ENCODE data around the gene INSM1.

INSM1 gene

GRCh38 chr20:20322912-20323311, 45.0 kb upstream of the INSM1 start:
- Histone ChIP-seq H2AK5ac (ENCODE audit: low read length) (no peak overlapping the region), H3K4ac (ENCODE audit: low read depth, low read length) (no peak overlapping the region), H3K14ac (ENCODE audit: low read length) (no peak overlapping the region), H3K18ac (ENCODE audit: low read length) (no peak overlapping the region), H4K12ac (ENCODE audit: low read depth, low read length) (no peak overlapping the region), H2BK5ac (ENCODE audit: low read depth, low read length, poor library complexity) (no peak overlapping the region), H3K27ac (ENCODE audit: low read depth, low read length) (no peak overlapping the region), H2BK12ac (ENCODE audit: low read length) (no peak overlapping the region), H3K9me3 (ENCODE audit: insufficient read depth, low read depth, low read length) (no peaks in the 10 kb centered on the region), H3K4me1 (ENCODE audit: control insufficient read depth in 1 of 2, insufficient read depth in 2 of 2, low read length in 2 of 2) (no peaks in the 10 kb centered on the region), H4K8ac (ENCODE audit: low read depth, low read length) (no peak overlapping the region), H3K79me1 (ENCODE audit: low read length) (no peaks in the 10 kb centered on the region), H2AFZ (ENCODE audit: insufficient read depth, low read length, poor library complexity) (no peak overlapping the region), H3K23ac (ENCODE audit: low read length) (no peak overlapping the region), H3K4me2 (ENCODE audit: low read length) (no peak overlapping the region), H3K9ac (ENCODE audit: low read length) (no peak overlapping the region), H2BK120ac (ENCODE audit: insufficient read depth, low read length, poor library complexity) (no peak overlapping the region), H3K27me3 (ENCODE audit: insufficient read depth, low read length) (no peaks in the 10 kb centered on the region), H3K79me2 (ENCODE audit: control insufficient read depth, insufficient read depth, low read length, poor library complexity) (no peaks in the 10 kb centered on the region), H3K4me3 (ENCODE audit: low read depth, low read length) (no peak overlapping the region), H3K36me3 (ENCODE audit: control insufficient read depth in 1 of 2, insufficient read depth in 2 of 2, low read length in 2 of 2) (no peaks in the 10 kb centered on the region), H4K91ac (ENCODE audit: low read depth, low read length) (no peak overlapping the region)
- no peak for DNase-seq
- no CpG with 5 or more reads among the region's 6 CpGs for WGBS (ENCODE audit: extremely low coverage, insufficient coverage, insufficient read length)

- Histone ChIP-seq H3K4ac (ENCODE audit: low read depth, low read length) (no peak overlapping the region), H3K14ac (ENCODE audit: low read length) (no peak overlapping the region), H2BK5ac (ENCODE audit: low read depth, low read length, poor library complexity) (no peak overlapping the region), H3K79me2 (ENCODE audit: control insufficient read depth, insufficient read depth, low read length, poor library complexity) (no peaks in the 10 kb centered on the region), H3K27me3 (ENCODE audit: insufficient read depth, low read length) (no peaks in the 10 kb centered on the region), H2AFZ (ENCODE audit: insufficient read depth, low read length, poor library complexity) (no peak overlapping the region), H2BK12ac (ENCODE audit: low read length) (no peak overlapping the region), H3K36me3 (ENCODE audit: control insufficient read depth in 1 of 2, insufficient read depth in 2 of 2, low read length in 2 of 2) (no peaks in the 10 kb centered on the region), H3K79me1 (ENCODE audit: low read length) (no peaks in the 10 kb centered on the region), H2AK5ac (ENCODE audit: low read length) (no peak overlapping the region), H3K27ac (ENCODE audit: low read depth, low read length) (no peak overlapping the region), H3K18ac (ENCODE audit: low read length) (no peak overlapping the region), H3K4me3 (ENCODE audit: low read depth, low read length) (no peak overlapping the region), H4K12ac (ENCODE audit: low read depth, low read length) (no peak overlapping the region), H3K4me1 (ENCODE audit: control insufficient read depth in 1 of 2, insufficient read depth in 2 of 2, low read length in 2 of 2) (no peaks in the 10 kb centered on the region), H4K91ac (ENCODE audit: low read depth, low read length) (no peak overlapping the region), H3K9ac (ENCODE audit: low read length) (no peak overlapping the region), H2BK120ac (ENCODE audit: insufficient read depth, low read length, poor library complexity) (no peak overlapping the region), H3K9me3 (ENCODE audit: insufficient read depth, low read depth, low read length) (no peaks in the 10 kb centered on the region), H3K23ac (ENCODE audit: low read length) (no peak overlapping the region), H4K8ac (ENCODE audit: low read depth, low read length) (no peak overlapping the region), H3K4me2 (ENCODE audit: low read length) (no peak overlapping the region)
- DNase-seq = no peak
- WGBS (ENCODE audit: extremely low coverage, insufficient coverage, insufficient read length) = no CpG with 5 or more reads among the region's 6 CpGs
Observed at GRCh38 chr20:20327746-20328145, 40.2 kb upstream of the INSM1 start.

GRCh38 chr20:20329564-20329963, 38.3 kb upstream of the INSM1 start:
- Histone ChIP-seq H3K79me2 (ENCODE audit: control insufficient read depth, insufficient read depth, low read length, poor library complexity) (no peaks in the 10 kb centered on the region), H2BK5ac (ENCODE audit: low read depth, low read length, poor library complexity) (no peak overlapping the region), H3K14ac (ENCODE audit: low read length) (no peak overlapping the region), H3K9ac (ENCODE audit: low read length) (no peak overlapping the region), H3K9me3 (ENCODE audit: insufficient read depth, low read depth, low read length) (no peaks in the 10 kb centered on the region), H3K18ac (ENCODE audit: low read length) (no peak overlapping the region), H3K79me1 (ENCODE audit: low read length) (no peaks in the 10 kb centered on the region), H3K23ac (ENCODE audit: low read length) (no peak overlapping the region), H4K91ac (ENCODE audit: low read depth, low read length) (no peak overlapping the region), H2BK120ac (ENCODE audit: insufficient read depth, low read length, poor library complexity) (no peak overlapping the region), H2BK12ac (ENCODE audit: low read length) (no peak overlapping the region), H3K4me2 (ENCODE audit: low read length) (no peak overlapping the region), H3K4ac (ENCODE audit: low read depth, low read length) (no peak overlapping the region), H4K8ac (ENCODE audit: low read depth, low read length) (no peak overlapping the region), H2AFZ (ENCODE audit: insufficient read depth, low read length, poor library complexity) (no peak overlapping the region), H3K36me3 (ENCODE audit: control insufficient read depth in 1 of 2, insufficient read depth in 2 of 2, low read length in 2 of 2) (no peaks in the 10 kb centered on the region), H2AK5ac (ENCODE audit: low read length) (no peak overlapping the region), H3K27me3 (ENCODE audit: insufficient read depth, low read length) (no peaks in the 10 kb centered on the region), H4K12ac (ENCODE audit: low read depth, low read length) (no peak overlapping the region), H3K4me3 (ENCODE audit: low read depth, low read length) (no peak overlapping the region), H3K4me1 (ENCODE audit: control insufficient read depth in 1 of 2, insufficient read depth in 2 of 2, low read length in 2 of 2) (no peaks in the 10 kb centered on the region), H3K27ac (ENCODE audit: low read depth, low read length) (no peak overlapping the region)
- WGBS (ENCODE audit: extremely low coverage, insufficient coverage, insufficient read length) = no CpG with 5 or more reads among the region's 13 CpGs
- no peak for DNase-seq

- Histone ChIP-seq H3K4me1 (ENCODE audit: control insufficient read depth in 1 of 2, insufficient read depth in 2 of 2, low read length in 2 of 2) (no peaks in the 10 kb centered on the region), H2BK5ac (ENCODE audit: low read depth, low read length, poor library complexity) (no peak overlapping the region), H3K23ac (ENCODE audit: low read length) (no peak overlapping the region), H2AK5ac (ENCODE audit: low read length) (no peak overlapping the region), H3K4me3 (ENCODE audit: low read depth, low read length) (no peak overlapping the region), H3K79me2 (ENCODE audit: control insufficient read depth, insufficient read depth, low read length, poor library complexity) (no peaks in the 10 kb centered on the region), H3K27me3 (ENCODE audit: insufficient read depth, low read length) (no peaks in the 10 kb centered on the region), H3K14ac (ENCODE audit: low read length) (no peak overlapping the region), H3K9ac (ENCODE audit: low read length) (no peak overlapping the region), H2BK12ac (ENCODE audit: low read length) (no peak overlapping the region), H2BK120ac (ENCODE audit: insufficient read depth, low read length, poor library complexity) (no peak overlapping the region), H3K27ac (ENCODE audit: low read depth, low read length) (no peak overlapping the region), H4K91ac (ENCODE audit: low read depth, low read length) (no peak overlapping the region), H4K12ac (ENCODE audit: low read depth, low read length) (no peak overlapping the region), H3K9me3 (ENCODE audit: insufficient read depth, low read depth, low read length) (no peaks in the 10 kb centered on the region), H4K8ac (ENCODE audit: low read depth, low read length) (no peak overlapping the region), H3K18ac (ENCODE audit: low read length) (no peak overlapping the region), H2AFZ (ENCODE audit: insufficient read depth, low read length, poor library complexity) (no peak overlapping the region), H3K79me1 (ENCODE audit: low read length) (no peaks in the 10 kb centered on the region), H3K36me3 (ENCODE audit: control insufficient read depth in 1 of 2, insufficient read depth in 2 of 2, low read length in 2 of 2) (no peaks in the 10 kb centered on the region), H3K4ac (ENCODE audit: low read depth, low read length) (no peak overlapping the region), H3K4me2 (ENCODE audit: low read length) (no peak overlapping the region)
- WGBS (ENCODE audit: extremely low coverage, insufficient coverage, insufficient read length) = no CpG with 5 or more reads among the region's 1 CpG
- DNase-seq = no peak
Observed at GRCh38 chr20:20331156-20331555, 36.7 kb upstream of the INSM1 start.
